ENCODE measurements around the gene CUZD1.
"Not testable (repeated sequence)": the region's sequence is repeated elsewhere in the genome, so short reads cannot be mapped to it uniquely, and the experiment has no call there.

Gene CUZD1, protein sequence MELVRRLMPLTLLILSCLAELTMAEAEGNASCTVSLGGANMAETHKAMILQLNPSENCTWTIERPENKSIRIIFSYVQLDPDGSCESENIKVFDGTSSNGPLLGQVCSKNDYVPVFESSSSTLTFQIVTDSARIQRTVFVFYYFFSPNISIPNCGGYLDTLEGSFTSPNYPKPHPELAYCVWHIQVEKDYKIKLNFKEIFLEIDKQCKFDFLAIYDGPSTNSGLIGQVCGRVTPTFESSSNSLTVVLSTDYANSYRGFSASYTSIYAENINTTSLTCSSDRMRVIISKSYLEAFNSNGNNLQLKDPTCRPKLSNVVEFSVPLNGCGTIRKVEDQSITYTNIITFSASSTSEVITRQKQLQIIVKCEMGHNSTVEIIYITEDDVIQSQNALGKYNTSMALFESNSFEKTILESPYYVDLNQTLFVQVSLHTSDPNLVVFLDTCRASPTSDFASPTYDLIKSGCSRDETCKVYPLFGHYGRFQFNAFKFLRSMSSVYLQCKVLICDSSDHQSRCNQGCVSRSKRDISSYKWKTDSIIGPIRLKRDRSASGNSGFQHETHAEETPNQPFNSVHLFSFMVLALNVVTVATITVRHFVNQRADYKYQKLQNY

DNA sequence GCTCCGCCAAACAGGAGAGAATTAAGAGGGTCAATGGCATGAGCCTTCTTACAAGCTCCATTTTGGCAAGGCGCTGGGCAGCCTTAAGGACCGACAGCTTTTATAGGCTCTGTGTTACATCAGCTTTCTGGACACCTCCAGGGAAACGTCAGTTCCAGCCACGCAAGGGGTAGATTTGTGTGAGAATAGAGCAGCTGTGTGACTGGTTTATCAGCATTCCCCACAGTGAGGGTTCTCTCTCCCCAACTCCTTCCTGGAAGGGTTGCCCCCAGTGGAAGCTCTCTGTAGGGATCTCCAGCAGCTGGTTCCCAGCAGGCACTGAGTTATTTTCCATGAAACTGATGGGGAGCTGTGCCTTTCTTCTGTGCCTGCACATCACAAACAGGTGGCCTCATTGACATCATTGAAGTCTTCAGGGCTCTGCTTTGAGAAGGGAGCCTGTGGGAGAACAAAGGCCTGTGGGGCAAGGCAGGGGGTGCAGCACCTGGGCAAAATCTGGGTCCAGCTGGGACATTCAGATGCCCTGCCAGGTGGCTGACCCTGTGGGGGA lies at the start of gene CUZD1:
Gene CUZD1 (minus strand): TSS at position 75 of the 550 bp plus-strand sequence. CDS start 14 bp downstream, at position 61.
- DNase-seq (ENCODE audit: low spot score), result no peak

DNA sequence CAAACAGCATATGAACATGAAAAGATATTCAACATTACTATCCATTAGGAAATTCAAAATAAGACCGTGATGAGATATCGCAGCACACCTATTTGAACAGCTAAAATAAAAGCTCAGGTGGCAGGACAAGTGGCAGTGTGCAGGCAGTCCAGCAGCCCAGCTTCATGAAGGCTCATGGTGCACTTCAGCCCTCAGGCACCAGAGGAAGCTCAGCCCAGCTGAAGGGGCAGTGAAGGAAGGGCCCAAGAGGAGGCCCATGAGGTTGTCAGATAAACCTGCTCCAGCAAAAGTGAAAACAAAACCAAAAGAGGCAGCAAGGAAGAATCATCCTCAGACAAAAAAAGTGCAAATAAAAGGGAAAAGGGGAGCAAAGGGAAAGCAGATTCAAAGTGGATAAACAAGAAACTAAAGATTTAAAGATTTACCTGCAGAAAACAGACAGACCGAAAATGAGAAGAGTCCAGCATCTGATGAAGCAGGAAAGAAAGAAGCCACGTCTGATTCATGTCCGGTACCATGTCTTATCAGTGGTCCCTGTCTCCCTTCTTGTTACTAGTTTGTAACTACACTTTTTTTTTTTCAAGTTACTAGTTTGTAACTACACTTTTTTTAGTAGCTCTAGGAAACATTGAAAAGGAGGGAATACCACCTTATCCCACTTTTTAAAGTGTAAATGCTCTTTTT lies 48.7 kb upstream of the CUZD1 start:
- no peak for DNase-seq (ENCODE audit: low spot score)

DNA sequence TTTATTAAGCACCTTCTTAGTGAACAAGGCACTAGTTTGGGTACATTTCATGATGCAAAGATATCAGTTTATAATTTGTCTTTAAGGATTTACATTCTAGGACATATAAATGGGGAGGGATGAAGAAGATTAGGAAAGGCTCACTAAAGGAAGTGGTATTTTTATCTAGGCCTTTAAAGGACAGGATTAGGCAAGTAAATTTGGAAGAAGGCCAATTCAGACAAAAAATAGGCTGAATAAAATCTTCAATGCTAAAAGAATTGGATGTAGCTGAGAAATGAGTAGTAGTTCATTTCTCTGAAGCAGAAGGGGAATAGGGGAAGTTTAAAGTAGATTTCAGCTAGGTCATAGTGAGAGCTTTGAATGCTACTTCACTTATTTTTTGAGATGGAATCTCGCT lies 38.5 kb upstream of the CUZD1 start:
- DNase-seq (ENCODE audit: low spot score), result no peak

DNA sequence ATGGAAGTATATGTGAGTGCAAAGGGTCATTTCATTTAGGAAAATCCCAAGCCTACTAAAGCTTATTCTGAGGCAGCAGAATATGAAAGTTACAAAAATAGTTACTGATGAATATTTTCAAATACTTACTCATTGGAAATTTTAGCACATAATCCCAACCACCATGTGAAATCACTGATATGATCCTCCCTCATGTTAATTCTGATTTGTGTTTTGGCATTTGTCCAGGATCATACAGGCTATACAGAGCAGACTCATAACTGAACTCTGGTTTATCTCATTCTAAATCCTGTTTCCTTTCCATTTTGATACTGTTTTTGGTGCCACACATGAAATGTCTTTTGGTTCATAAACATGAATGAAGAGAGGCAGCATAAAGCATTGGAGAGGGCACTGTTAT lies 37.1 kb upstream of the CUZD1 start:
- no peak for DNase-seq (ENCODE audit: low spot score)

DNA sequence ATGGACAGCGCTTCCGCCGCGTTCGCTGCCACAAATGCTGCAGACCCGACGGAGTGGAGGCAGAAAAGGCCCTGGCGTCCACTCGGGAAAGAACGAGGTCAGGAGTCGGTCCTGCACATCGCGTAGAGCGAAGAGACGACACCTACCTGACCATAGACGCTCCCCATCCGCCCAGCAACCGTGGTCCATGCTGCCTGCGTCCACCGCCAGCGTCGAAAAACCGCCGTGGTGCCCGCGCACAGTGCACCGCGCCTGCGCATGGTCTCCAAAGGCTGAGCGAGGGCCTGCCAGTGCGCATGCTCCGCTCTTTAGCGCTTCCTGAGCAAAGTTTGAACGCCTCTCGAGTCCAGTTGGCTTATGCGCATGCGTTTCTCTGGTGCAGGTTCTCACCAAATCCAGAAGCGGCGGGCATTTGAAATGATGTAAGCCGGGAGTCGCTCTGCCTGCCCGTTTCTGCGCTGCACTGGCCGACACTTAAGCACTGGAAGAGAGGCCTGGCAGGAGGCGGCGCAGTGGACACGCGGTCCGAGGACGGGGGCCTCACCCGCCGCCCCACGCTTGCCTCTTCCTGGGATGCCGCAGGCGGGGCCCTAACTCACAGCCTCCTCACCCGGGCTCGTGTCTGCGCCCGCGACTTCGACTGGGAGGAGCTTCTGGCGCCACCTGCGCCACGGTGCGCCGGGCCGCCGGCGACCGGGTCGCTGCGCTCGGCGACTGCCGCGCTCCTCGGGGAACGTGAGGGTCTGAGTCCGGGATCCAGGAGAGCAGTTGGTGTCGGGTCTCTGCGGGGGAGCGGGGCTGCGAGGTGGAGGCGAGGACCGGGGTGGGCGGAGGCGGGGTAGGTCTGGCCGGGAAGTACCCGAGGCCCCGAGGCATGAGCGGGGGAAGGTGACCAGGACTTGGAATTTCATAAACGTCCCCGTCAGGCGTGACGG lies 33.9 kb upstream of the CUZD1 start, which contains the start of gene FAM24B:
Gene FAM24B (minus strand): TSS at position 243 of the 935 bp plus-strand sequence. CDS start 29,066 bp downstream, outside the sequence.
- peak; percentile 99 for DNase-seq (ENCODE audit: low spot score)

DNA sequence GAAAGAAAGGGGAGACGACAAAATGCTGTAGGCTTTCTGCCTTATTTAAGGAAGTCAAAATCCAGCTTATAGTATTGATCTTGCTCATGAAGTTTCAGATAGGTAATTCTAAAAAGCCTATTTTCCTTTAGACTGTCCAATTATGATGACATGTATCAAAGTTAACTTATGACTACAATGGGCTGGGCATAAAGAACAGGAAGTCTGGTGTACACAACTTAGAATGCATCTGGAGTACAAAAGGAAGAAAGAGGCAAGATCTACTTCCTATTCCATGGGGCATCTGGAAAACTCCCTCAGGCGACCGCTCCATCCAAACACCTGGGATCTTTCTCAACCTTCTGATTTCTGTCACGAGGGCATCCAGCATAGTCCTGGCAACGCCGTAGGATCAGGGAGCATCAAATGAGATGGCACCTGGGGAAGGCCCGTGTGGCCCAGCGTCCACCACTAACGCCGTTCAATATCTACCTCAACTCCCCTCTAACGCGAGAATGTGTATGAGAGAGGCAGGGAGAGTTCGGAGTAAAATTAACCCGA lies 33.2 kb upstream of the CUZD1 start:
- DNase-seq (ENCODE audit: low spot score), result no peak

DNA sequence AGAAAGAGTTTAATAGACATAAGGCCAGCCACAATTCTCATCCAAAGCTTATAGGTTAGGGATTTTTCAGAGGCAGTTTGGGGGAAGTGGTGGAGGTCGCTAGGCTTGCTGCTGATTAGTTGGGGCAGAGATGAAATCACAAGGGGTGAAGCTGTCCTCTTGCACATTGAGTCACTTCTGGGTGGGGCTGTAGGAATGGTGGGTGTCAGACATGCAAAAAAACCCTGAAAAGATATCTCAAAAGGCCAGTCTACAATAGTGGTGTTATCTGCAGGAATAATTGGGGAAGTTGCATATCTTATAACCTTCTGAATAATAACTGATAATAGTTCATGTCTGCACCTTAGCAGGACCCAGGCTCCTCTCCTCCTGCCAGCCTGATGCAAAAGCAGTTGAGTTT lies 31.6 kb upstream of the CUZD1 start:
- no peak for DNase-seq (ENCODE audit: low spot score)

DNA sequence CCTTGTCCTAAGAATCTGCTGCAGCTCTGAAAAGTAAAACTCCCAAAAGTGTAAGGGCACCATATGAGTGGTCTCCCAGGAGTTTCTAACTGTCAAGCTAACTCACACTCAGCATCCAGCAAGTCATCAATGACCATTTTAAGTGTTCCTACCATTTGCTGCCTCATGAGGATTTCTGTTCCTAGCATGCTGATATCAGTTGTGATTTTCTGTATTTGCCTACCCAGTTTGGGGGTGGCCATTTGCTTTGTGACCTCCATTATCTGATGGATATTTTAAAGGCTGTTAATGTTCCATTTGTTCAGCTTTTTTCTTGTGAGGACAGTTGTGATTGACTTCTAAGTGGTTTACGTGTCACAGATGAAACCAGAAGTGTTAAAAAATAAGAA lies 30.8 kb upstream of the CUZD1 start:
- DNase-seq (ENCODE audit: low spot score), result no peak

DNA sequence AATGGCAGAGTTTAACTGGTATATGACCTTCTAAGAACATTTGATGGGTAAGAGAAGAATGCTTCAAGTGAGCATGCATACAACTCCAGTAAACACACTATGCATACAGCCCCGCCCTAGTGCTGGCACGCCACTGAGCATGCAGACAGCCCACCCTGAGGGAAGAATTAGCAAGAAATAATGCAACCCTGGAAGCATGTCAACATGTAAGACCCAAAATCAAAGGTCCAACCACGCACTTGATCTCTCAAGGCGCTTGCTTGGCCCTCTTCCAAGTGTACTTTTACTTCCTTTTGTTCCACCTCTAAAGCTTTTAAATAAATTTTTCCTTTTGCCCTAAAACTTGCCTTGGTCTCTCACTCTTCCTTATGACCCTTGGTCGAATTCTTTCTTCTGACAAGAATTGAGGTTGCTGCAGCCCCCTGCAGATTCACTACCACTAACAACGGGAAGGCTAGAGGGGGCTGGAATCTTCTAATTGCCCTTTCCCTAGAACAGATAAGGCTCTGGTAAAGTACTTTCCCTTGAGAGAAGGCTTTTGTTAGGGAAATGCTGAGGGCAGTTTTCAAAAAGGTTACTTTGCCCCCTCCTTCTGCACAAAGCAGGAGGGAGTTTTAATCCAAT lies 30.3 kb upstream of the CUZD1 start:
- DNase-seq (ENCODE audit: low spot score), result no peak

DNA sequence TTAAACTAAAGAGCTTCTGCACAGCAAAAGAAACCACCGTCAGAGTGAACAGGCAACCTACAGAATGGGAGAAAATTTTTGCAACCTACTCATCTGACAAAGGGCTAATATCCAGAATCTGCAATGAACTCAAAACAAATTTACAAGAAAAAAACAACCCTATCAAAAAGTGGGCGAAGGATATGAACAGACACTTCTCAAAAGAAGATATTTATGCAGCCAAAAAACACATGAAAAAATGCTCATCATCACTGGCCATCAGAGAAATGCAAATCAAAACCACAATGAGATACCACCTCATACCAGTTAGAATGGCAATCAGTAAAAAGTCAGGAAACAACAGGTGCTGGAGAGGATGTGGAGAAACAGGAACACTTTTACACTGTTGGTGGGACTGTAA lies 26.3 kb upstream of the CUZD1 start:
- not testable (repeated sequence) for DNase-seq (ENCODE audit: low spot score)

DNA sequence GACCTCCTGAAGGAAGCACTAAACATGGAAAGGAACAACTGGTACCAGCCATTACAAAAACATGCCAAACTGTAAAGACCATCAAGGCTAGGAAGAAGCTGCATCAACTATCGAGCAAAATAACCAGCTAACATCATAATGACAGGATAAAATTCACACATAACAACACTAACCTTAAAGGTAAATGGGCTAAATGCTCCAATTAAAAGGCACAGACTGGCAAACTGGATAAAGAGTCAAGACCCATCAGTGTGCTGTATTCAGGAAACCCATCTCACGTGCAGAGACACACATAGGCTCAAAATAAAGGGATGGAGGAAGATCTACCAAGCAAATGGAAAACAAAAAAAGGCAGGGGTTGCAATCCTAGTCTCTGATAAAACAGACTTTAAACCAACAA lies 23.1 kb upstream of the CUZD1 start:
- not testable (repeated sequence) for DNase-seq (ENCODE audit: low spot score)

DNA sequence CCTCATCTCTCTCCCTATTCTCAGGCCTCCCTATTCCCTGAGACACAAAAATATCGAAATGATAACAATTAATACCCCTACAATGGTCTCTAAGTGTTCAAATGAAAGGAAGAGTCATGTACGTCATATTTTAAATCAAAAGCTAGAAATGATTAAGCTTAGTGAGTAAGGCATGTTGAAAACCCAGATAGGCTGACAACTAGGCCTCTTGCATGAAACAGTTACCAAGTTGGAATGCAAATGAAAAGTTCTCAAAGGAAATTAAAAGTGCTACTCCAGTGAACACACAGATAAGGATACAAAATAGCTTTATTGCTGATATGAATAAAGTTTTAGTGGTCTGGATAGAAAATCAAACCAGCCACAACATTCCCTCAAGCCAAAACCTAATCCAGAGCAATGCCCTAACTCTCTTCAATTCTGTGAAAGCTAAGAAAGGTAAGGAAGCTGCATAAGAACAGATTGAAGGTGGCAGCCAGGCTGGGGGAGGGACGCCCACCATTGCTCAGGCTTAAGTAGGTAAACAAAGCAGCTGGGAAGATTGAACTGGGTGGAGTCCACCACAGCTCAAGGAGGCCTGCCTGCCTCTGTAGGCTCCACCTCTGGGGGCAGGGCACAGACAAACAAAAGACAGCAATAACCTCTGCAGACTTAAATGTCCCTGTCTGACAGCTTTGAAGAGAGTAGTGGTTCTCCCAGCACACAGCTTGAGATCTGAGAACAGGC lies 21.3 kb upstream of the CUZD1 start:
- not testable (repeated sequence) for DNase-seq (ENCODE audit: low spot score)

DNA sequence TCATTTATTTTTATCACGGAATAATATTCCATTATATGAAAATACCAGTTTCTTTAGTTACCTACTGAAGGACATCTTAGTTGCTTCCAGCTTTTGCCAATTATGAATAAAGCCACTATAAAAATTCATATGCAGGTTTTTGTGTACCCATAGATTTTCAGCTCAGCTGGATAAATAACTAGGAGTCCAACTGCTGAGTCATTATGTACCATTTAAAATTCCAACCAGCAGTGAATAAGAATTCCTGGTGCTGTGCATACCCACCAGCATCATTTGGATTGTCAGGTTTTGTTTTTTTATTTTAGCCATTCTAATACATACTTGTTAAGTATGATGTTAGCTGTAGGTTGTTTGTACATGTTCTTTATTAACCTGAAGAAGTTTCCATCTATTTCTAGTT lies 19.2 kb upstream of the CUZD1 start:
- peak; percentile 37 for DNase-seq (ENCODE audit: low spot score)

DNA sequence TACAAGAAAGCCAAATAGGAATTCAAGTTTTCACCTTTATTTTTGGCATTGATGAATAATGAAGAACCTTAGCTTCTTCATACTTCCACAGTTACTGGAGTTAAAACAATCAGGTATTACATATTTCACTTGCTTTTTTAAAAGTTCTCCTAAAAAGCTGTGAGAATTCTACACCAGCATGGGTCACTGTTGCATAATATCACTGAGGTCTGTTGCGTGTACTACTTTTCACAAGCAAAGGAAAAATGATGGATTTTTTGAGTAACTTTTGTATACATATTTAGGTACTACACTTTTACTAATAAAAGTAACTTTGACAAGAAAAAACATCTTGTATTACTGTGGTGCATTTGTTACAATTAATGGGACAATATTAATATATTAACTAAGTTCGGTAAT lies 18.5 kb upstream of the CUZD1 start:
- DNase-seq (ENCODE audit: low spot score), result no peak

DNA sequence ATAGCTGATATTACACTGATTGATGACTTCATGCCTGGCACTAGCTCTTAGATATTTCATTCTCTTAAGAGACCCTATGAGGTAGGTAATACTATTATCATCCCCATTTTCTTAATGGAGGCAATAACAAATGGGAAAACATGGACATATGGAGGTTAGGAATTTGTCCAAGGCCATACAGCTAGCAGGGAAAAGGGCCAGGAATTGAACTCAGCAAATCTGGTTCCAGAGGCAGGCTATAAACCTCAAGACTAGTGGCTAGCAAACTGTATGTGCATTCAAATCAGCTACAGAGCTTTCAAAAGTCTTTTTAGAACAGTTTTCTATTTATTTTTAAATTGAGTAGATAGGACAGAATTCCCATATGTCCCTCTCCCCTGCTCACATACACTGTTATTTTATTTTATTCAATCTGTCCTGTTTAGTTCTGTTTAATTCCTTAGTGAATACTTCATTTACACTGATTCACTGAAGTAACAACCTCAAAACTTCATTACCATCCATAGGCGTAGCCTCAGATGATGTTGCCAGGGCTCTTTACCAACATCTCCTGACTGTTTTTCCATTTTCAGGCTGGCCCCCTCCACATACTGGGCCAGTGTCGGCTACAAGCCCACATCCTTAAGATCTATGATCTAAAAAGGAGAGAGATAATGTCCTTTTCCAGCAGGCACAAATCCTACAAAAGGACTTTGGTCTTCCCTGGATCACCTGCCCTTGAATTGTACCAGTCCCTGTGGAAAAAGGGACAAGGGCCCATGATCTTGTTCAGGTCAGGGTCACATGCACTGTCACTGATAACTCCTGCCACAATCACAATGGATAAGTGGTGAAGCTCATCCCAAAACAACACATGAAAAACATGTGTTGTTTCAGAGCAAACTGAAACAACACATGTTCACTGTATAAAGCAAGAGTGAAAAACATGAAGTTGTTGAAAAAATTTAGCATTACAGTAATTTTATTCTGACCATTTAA lies 17.8 kb upstream of the CUZD1 start:
- no peak for DNase-seq (ENCODE audit: low spot score)

DNA sequence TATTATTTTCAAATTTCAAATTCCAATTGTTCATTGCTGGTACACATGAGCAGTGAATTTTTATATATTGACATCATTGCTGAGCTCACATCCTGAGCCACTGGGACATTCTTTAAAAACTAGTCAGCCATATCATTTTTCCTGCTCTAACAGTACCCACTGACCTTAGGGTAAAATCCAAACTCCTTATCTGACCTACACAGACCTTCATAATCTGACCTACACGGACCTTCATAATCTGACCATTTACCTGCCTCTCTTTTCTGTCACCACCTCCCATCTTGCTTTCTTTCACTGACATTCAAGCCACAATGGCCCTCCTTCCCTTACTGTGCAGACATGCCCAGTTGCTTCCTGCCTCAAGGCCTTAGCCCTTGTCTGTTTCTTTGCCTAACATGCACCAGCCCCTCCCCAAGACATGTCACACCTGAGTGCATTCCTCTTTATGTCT lies 16.1 kb upstream of the CUZD1 start:
- peak; percentile 40 for DNase-seq (ENCODE audit: low spot score)

DNA sequence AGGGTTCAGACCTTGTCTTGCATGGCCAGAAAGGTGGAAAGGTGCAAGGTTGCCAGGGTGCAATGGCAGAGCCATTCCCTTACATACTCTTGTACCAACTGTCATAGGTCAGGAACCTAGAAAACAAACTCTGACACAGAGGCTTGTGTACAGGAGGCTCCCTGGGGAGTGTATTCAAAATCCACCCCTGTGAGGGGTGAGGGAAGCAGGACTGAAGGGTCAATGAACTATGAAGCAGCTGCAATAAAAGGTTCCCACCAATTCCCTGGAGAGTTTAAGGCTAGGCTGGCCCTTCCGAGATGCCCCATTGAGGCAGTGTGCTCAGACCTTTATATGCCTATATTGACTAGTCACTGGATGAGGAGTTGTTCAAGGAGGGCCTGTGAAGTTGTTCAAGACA lies 13.9 kb upstream of the CUZD1 start:
- no peak for DNase-seq (ENCODE audit: low spot score)

DNA sequence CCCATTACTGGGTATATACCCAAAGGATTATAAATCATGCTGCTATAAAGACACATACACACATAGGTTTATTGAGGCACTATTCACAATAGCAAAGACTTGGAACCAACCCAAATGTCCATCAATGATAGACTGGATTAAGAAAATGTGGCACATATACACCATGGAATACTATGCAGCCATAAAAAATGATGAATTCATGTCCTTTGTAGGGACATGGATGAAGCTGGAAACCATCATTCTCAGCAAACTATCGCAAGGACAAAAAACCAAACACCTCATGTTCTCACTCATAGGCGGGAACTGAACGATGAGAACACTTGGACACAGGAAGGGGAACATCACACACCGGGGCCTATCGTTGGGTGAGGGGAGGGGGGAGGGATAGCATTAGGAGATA lies 12.4 kb upstream of the CUZD1 start:
- not testable (repeated sequence) for DNase-seq (ENCODE audit: low spot score)

DNA sequence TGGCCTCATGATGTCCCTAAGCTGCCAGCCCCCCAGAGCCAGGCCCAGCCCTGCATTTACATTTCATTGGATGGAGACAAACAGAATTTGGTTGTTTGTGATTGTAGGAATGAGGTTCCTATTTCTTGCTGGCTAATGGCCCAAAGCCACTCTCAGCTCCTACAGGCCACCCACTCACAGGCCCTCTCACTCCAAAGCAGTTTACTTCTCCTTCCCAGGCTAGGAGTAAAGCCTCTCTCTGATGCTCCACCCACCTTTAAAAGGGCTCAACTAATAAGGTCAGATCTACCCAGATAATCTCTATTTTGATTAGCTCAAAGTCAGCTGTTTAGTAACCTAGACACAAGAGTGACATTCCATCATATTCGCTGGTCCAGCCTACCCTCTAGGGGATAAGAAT lies 11.2 kb upstream of the CUZD1 start:
- DNase-seq (ENCODE audit: low spot score), result no peak
